Stimulated activated CD4-positive, alpha-beta T cell treated with anti-CD3 and anti-CD28 coated beads, Interleukin-15, amount 100 ng/mL, for 48 hours (primary cell): ENCODE results near the gene USP37.

Experiments used
- DNase-seq, 2 donors: peaks; one replicate each; pipeline ENCODE4 v3.0.0-alpha.2; 2020; ENCODE audit warnings: low read depth in 2 of 2

USP37 gene

GRCh38 chr2:218402911-218403411, 165.2 kb downstream of the USP37 start:
- no peak for DNase-seq

GRCh38 chr2:218402491-218402901, 165.7 kb downstream of the USP37 start:
- DNase-seq, result no peak

GRCh38 chr2:218401890-218402289, 166.3 kb downstream of the USP37 start:
- DNase-seq, result no peak

- DNase-seq, result no peak
Measured at GRCh38 chr2:218400930-218401881, 166.9 kb downstream of the USP37 start.
